ENCODE results near the gene KIF4B.

GRCh38 chr5:155050384-155051019, 36.9 kb downstream of the KIF4B start:
- TF ChIP-seq POU5F1 (IDR thresholded peaks at IDR 0.05; ENCODE audit: low read depth, low read length): no peak
- TF ChIP-seq CTCF (IDR thresholded peaks at IDR 0.05; ENCODE audit: control extremely low read depth in 1 of 3, insufficient read depth in 1 of 3, low read depth in 1 of 3, low read length in 3 of 3): no peak
- no peak for TF ChIP-seq EP300 (IDR thresholded peaks at IDR 0.05; ENCODE audit: borderline replicate concordance in 1 of 2, low read depth in 2 of 2, low read length in 2 of 2)
- no peak for TF ChIP-seq RNF2 (IDR thresholded peaks at IDR 0.05; ENCODE audit: borderline replicate concordance, low read depth, low read length, missing control alignments, poor library complexity, severe bottlenecking)
- no peak for TF ChIP-seq ZNF274 (IDR thresholded peaks at IDR 0.05; ENCODE audit: borderline replicate concordance, extremely low read depth, low read length)

Data from H1 (cell line).